Fibroblast of pulmonary artery (primary cell): ENCODE data around the gene ZDHHC8.

Experiments used
- DNase-seq: peaks from one replicate; pipeline ENCODE4 v3.0.0-alpha.2; 2010; ENCODE audit warnings: low read depth
- H3K4me3 ChIP-seq: replicated peaks from 2 replicates; pipeline ENCODE4 v1.5.1; 2011; ENCODE audit warnings: low read depth, mild to moderate bottlenecking, control low read depth, low read length, moderate library complexity
- TF ChIP-seq, protein P1 (sequence below): IDR thresholded peaks from 2 replicates; pipeline ENCODE4 v1.5.1; 2011; ENCODE audit warnings: mild to moderate bottlenecking, control low read depth, low read length, inconsistent platforms; ENCODE audit errors: missing control alignments

The ZDHHC8 gene

DNA sequence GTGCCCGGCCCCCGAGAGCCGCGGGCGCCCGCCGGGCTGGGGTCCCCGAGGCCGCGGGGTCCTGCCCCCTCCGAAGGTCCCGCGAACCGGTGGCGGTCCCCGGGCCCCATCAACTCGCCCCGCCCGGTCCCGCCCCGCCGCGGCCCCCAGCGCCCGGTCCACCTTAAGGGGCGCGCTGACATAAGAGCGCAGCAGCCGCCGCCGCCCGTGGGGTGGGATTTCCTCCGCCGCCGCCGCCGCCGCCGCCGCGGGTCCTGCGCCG is at the start of gene ZDHHC8:
ZDHHC8 (plus strand) TSS at position 208 of the 262 bp plus-strand sequence. CDS start 144 bp downstream, outside the sequence.
- H3K4me3 ChIP-seq: peak within 1 kb of the TSS; percentile 76
- TF ChIP-seq, protein P1, sequence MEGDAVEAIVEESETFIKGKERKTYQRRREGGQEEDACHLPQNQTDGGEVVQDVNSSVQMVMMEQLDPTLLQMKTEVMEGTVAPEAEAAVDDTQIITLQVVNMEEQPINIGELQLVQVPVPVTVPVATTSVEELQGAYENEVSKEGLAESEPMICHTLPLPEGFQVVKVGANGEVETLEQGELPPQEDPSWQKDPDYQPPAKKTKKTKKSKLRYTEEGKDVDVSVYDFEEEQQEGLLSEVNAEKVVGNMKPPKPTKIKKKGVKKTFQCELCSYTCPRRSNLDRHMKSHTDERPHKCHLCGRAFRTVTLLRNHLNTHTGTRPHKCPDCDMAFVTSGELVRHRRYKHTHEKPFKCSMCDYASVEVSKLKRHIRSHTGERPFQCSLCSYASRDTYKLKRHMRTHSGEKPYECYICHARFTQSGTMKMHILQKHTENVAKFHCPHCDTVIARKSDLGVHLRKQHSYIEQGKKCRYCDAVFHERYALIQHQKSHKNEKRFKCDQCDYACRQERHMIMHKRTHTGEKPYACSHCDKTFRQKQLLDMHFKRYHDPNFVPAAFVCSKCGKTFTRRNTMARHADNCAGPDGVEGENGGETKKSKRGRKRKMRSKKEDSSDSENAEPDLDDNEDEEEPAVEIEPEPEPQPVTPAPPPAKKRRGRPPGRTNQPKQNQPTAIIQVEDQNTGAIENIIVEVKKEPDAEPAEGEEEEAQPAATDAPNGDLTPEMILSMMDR: no peak
- no peak for DNase-seq

DNA sequence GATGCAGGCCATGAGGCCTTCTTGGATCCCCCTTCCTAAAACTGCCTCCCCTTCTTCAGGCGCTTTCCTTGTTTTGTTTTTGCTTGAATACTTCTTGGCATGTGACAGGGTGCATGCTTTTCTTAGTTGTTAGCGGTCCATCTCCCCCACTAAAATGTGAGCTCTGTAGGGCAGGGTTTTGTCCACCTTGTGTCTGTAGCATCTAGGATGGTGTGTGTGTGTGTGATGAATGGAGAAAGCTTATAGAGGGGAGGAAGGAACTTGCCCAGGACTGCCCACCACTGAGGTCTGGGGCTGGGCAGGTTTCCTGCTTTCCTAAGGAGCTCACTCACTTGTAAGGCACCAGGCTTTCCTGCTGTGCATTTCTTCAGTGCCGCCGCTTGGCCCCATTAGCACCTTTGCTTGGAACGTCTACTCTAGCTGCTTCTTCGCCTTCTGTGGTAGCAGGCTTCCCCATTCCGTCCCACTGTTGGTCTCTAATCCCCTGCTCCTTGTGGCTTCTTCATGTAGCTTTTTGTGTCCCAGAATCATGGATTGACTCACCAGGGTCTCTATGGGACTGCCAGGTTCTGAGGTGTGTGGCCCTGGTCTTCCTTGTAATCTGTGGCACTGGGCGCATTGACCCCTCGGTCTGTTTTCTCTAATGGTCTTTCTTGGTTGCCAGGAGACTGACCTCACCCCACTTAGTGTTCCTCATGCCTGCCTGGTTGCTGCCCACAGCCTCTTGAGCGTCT is 48.3 kb upstream of the ZDHHC8 start:
- TF ChIP-seq, protein P1: no peak
- H3K4me3 ChIP-seq: no peak overlapping the region
- DNase-seq: no peak

DNA sequence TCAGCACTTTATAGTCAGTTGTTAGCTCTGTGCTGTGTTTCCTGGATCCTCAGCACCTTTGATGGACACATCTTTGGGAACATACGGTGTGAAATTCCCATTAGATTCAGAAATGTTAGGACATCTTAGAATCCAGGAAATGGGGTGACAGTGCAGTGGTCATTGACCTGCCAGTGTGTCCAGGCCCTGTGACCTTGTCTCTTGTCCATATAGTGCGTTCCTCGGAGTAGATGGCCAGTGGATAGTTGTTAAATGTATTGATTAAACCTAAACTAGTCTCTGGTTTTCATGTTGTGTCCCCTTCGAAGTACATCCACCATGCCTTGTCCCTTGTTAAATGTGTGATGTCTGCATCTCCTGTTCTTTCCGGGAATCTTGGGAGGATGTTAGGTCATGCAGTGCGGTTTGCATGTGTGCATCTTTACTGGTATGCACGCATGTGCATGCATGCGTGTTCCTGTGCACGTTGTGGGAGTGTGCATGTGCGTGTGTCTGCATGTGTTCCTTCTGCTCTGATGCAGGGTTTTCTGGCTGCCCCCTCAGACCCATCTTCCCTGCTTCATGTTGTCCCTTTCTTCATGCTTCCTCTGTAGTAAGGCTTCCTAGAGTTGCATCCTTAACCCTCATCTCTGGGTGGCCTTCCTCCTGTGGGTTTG is 47.6 kb upstream of the ZDHHC8 start:
- DNase-seq: no peak
- TF ChIP-seq, protein P1: no peak
- H3K4me3 ChIP-seq: no peak overlapping the region

GRCh38 chr22:20084547-20085413 is 46.8 kb upstream of the ZDHHC8 start:
- no peak overlapping the region for H3K4me3 ChIP-seq
- peak; percentile 6 for DNase-seq
- TF ChIP-seq, protein P1: peak; percentile 29

GRCh38 chr22:20085651-20086050 is 46.0 kb upstream of the ZDHHC8 start:
- DNase-seq: no peak
- TF ChIP-seq, protein P1: no peak
- H3K4me3 ChIP-seq: no peak overlapping the region

- no peak for DNase-seq
- TF ChIP-seq, protein P1: no peak
- H3K4me3 ChIP-seq: no peak overlapping the region
These were observed 45.5 kb upstream of the ZDHHC8 start for GRCh38 chr22:20086101-20086599.
